Prostate gland (tissue), 2 donors: ENCODE results near the gene ACSS3. TPM values are rescaled to one million over a fixed set of nuclear protein-coding genes. Genes with fewer than 3 reads are reported as not detected.

Source experiments
- DNase-seq: peaks from one replicate; pipeline ENCODE4 v3.0.0-alpha.2; 2019; ENCODE audit warnings: low spot score
- H3K27ac ChIP-seq, 2 donors: fragments of 200-600 bp; sonication (generic); 2 replicates each; pipeline ENCODE4 v1.5.1; 2017 to 2019
- H3K27me3 ChIP-seq: fragments of 200-600 bp; sonication (generic); replicated peaks from 2 replicates; pipeline ENCODE4 v1.5.1; 2019; ENCODE audit not compliant: insufficient read depth
- H3K36me3 ChIP-seq, 2 donors: fragments of 200-600 bp; sonication (generic); 1 replicate in 1 of 2; 2 replicates in 1 of 2; pipeline versions ENCODE4 v1.5.1 to v1.8.1; 2017 to 2019
- H3K4me1 ChIP-seq: fragments of 200-600 bp; sonication (generic); replicated peaks from 2 replicates; pipeline ENCODE4 v1.5.1; 2019
- H3K4me3 ChIP-seq, 2 donors: fragments of 200-600 bp; sonication (generic); 2 replicates each; pipeline ENCODE4 v1.5.1; 2017 to 2019
- H3K9me3 ChIP-seq: fragments of 200-600 bp; sonication (generic); 2 replicates; pipeline ENCODE4 v1.5.1; 2017
- POLR2A ChIP-seq: fragments of 450-650 bp; IDR thresholded peaks from one replicate; pipeline ENCODE4 v1.6.1; 2016; ENCODE audit warnings: antibody characterized with exemption, mild to moderate bottlenecking
- POLR2AphosphoS5 ChIP-seq: sonication (generic); formaldehyde crosslinking; IDR thresholded peaks from one replicate; pipeline ENCODE4 v1.6.1; 2017; ENCODE audit warnings: antibody characterized with exemption
- WGBS: methylation state at CpG from one replicate; pipeline ENCODE4 v1.1.5; 2018; 5-methylcytosine and 5-hydroxymethylcytosine counted together
- intact Hi-C: fragments of 100-400 bp; cut with DNase I; formaldehyde crosslinking; loops from one replicate; pipeline ENCODE4 v1.14.2; 2022
- total RNA-seq, 2 donors: library from RNA; depleted of rRNA; stranded (reverse); fragments of >200 nt; gene quantifications; one replicate each; pipeline ENCODE4 v1.1.0, GENCODE V29; 2016
- TF ChIP-seq, protein P1 (sequence below), 4 experiments: fragments of 200-600 bp in 2 of 4; fragments of 450-650 bp in 2 of 4; sonication (generic) in 2 of 4; IDR thresholded peaks; 1 replicate in 3 of 4; 2 replicates in 1 of 4; pipeline ENCODE4 v1.5.1; 2016 to 2019; ENCODE audit warnings: antibody characterized with exemption in 4 of 4, mild to moderate bottlenecking in 2 of 4, moderate library complexity in 2 of 4

Gene ACSS3
- total RNA-seq, 2 donors from 2014 or later, result 11.8 to 24.3 TPM

DNA sequence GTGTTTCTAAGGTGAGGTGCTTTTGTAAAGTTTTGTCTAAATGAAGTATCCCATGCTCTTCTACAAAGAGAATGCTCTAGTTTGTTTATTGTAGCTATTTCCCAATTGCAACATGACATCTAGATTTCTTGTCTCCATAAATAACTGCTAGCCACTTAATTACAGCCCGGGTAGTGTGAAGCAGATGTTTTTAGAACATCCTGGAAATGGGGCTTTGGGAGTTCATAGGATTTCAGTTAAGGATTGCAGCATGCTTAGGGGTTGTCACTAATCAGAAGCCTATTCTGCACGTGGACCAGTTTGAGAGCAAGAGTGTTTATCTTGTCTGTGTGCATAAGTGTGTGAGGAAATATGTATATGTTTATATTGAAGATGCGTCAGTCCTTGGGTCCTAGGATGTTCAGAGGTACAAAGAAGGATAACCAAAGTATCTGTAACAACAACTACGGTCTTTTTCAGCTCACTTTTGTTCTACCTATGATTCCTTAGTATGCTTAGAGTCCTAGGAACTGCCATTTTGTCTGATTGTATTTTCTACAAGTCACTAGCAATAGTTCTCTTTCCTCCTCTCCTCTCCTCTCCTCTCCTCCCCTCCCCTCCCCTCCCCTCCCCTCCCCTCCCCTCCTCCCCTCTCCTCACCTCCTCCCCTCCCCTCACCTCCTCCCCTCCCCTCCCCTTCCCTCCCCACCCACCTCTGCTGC lies 135.3 kb downstream of the ACSS3 start:
- TF ChIP-seq, protein P1, sequence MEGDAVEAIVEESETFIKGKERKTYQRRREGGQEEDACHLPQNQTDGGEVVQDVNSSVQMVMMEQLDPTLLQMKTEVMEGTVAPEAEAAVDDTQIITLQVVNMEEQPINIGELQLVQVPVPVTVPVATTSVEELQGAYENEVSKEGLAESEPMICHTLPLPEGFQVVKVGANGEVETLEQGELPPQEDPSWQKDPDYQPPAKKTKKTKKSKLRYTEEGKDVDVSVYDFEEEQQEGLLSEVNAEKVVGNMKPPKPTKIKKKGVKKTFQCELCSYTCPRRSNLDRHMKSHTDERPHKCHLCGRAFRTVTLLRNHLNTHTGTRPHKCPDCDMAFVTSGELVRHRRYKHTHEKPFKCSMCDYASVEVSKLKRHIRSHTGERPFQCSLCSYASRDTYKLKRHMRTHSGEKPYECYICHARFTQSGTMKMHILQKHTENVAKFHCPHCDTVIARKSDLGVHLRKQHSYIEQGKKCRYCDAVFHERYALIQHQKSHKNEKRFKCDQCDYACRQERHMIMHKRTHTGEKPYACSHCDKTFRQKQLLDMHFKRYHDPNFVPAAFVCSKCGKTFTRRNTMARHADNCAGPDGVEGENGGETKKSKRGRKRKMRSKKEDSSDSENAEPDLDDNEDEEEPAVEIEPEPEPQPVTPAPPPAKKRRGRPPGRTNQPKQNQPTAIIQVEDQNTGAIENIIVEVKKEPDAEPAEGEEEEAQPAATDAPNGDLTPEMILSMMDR (IDR thresholded peaks at IDR 0.05), result no peak
- no peak for TF ChIP-seq POLR2A
- Histone ChIP-seq H3K36me3 (no peaks in the 10 kb centered on the region), H3K27ac (no peak overlapping the region), H3K4me3 (no peak overlapping the region), H3K27me3 (no peaks in the 10 kb centered on the region), H3K9me3 (no peaks in the 10 kb centered on the region), H3K4me1 (no peaks in the 10 kb centered on the region)
- intact Hi-C loops, result no loop called here
- no peak for DNase-seq
- 74% methylated on average over 4 of the region's 4 CpGs for WGBS

DNA sequence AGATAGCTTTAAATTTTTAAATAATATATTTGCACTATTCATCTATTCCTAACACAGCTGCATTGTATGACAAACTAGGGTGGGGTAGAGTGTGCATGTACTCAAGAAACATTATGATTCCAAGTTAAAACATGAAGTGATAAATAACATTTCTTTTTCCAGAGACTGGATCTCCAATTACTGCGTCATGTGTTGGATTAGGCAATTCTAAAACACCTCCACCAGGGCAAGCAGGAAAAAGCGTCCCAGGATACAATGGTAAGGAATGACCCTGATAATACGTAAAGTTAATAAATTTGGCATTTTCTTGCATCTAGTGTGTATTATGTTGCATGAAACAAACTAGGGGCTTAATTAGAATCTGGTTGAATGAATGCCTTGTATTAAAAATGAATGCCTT lies 138.9 kb downstream of the ACSS3 start:
- DNase-seq, result no peak
- 97% methylated on average over 3 of the region's 3 CpGs for WGBS
- Histone ChIP-seq H3K4me1 (no peaks in the 10 kb centered on the region), H3K27me3 (no peaks in the 10 kb centered on the region), H3K9me3 (no peaks in the 10 kb centered on the region), H3K4me3 (no peak overlapping the region), H3K36me3 (no peaks in the 10 kb centered on the region), H3K27ac (no peak overlapping the region)
- TF ChIP-seq, protein P1 (IDR thresholded peaks at IDR 0.05), result no peak
- TF ChIP-seq POLR2AphosphoS5 (no peak), POLR2A (no peak)
- intact Hi-C loops, result no loop called here

DNA sequence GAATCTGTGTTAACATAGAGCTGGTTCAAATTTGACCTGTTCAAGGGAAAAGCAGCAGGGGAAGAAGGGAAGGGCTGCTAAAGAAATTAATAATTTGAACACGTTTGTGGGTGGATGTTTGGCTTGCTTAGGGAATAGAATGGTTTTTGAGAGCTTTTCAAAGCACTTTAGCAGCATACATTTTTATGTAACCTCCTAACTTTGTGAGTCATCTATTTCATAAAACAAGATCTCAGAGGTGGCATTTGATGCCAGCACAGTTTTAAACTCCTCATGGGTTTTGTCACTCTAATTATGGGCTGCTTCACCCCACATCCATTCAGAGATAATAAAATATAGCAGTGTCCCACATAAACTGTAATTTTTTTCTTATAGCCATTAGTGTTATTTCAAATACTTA lies 143.8 kb downstream of the ACSS3 start:
- no peak overlapping the region for H3K27ac ChIP-seq
- intact Hi-C loops, result no loop called here

DNA sequence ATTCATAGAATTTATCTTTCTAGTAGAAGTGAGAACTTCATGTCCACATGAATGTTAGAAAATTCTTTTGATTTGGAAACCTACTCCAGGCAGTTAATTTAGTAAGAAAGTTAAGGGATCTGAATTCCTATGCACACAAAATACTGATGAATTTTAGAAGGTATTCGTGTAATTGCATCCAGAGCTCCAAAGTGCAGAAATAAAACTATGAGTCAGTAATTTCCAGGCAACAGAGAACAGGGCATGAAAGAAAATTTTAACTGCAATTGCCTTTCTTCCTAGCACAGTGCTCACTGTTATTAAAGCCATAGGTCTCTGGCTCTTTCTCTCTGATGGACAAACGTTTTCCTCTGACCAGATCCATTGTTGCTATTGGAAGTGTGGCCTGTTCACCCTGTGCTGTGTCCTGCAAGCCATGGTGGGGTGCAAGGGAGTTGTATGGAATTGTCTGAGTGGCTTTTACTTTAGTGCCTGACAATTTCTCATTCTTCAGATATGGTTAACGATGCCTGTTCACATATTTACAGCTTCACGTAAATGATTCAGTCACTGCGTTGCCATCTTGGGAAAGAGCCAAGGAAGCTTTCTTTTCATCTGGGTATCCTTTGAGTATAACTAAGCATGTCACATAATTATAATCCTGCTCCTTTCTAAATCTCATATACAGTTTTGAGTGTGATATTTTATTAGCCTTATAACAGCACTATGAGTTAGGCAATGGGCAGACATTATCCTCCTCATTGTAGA lies 145.1 kb downstream of the ACSS3 start:
- intact Hi-C loops, result no loop called here
- Histone ChIP-seq H3K4me1 (no peaks in the 10 kb centered on the region), H3K36me3 (no peaks in the 10 kb centered on the region), H3K4me3 (no peak overlapping the region), H3K27me3 (no peaks in the 10 kb centered on the region), H3K9me3 (no peaks in the 10 kb centered on the region), H3K27ac (no peak overlapping the region)
- TF ChIP-seq POLR2A, result no peak
- TF ChIP-seq POLR2AphosphoS5, result no peak
- TF ChIP-seq, protein P1 (IDR thresholded peaks at IDR 0.05), result no peak
- 40% methylated on average over 5 of the region's 5 CpGs for WGBS
- no peak for DNase-seq

More for the DNA sequence above, 143.8 kb downstream of the ACSS3 start:
- TF ChIP-seq POLR2A (no peak), POLR2AphosphoS5 (no peak)
- TF ChIP-seq, protein P1 (IDR thresholded peaks at IDR 0.05), result no peak
- 30% methylated on average over 1 of the region's 1 CpG for WGBS
- H3K4me1 ChIP-seq, result no peaks in the 10 kb centered on the region
- no peaks in the 10 kb centered on the region for H3K9me3 ChIP-seq
- no peaks in the 10 kb centered on the region for H3K36me3 ChIP-seq
- no peak overlapping the region for H3K4me3 ChIP-seq
- H3K27me3 ChIP-seq, result no peaks in the 10 kb centered on the region
- DNase-seq, result no peak

DNA sequence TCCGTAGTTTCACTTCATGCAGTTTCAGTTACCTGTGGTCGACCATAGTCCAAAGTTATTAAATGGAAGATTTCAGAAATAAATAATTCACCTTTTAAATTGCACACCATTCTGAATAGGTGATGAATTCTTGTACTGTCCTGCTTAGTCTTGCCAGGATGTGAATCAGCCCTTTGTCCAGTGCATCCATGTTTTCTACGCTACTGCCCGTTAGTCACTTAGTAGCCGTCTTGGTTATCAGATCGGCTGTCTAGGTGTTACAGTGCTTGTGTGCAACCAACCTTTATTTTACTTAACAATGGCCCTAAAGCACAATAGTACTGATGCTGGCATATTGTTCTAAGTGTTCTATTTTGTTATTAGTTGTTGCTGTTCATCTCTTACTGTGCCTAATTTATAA lies 146.7 kb downstream of the ACSS3 start:
- DNase-seq, result no peak
- Histone ChIP-seq H3K4me3 (no peak overlapping the region), H3K4me1 (no peaks in the 10 kb centered on the region), H3K9me3 (no peaks in the 10 kb centered on the region), H3K27ac (no peak overlapping the region), H3K27me3 (no peaks in the 10 kb centered on the region), H3K36me3 (no peaks in the 10 kb centered on the region)
- 91% methylated on average over 6 of the region's 6 CpGs for WGBS
- TF ChIP-seq POLR2A (no peak), POLR2AphosphoS5 (no peak)
- TF ChIP-seq, protein P1 (IDR thresholded peaks at IDR 0.05), result no peak
- intact Hi-C loops, result no loop called here
